NCI-H82 (cell line): ENCODE measurements around the gene FAAP100.
A peak's percentile ranks its signal among the peaks of the same experiment; 100 is the strongest.
"Not testable (repeated sequence)": the region's sequence is repeated elsewhere in the genome, so short reads cannot be mapped to it uniquely, and the experiment has no call there.

Source experiments
- DNase-seq: peaks from one replicate; lab custom pipeline; 2025; lab: John Stamatoyannopoulos, UW

The FAAP100 gene

DNA sequence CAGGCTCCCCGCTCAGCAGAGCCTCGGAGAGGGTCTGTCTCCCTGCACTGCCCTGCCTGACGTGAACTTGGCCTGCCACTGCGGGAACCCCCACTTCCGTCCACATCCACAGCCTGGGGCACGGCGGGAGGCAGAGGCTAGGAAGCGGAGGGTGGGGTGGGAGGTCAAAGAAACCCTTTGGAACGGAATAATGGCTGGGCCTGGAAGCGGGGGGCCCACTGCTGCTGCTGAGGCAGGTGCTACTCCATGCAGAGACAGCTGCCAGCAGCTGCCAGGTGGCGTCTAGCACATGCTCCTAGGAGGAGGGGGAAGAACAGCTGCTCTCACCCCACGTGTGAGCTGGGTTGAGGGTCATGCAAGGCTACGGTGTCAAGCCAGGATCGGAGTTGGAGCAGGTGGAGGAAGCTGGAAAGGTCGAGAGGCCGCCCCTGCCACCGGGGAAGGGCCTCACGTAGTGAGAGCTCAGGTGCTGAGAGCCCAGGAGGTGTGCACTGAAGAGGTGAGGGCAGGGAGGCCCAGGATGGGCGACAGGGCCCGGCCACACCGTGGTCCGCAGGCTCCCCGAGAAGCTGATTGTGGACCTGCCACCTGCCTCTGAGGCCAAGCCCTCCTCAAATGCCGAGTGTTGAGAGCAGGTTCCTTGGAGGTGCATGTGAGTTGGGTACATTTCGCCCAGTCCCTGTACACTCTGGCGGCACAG lies 14.1 kb downstream of the FAAP100 start:
- peak; percentile 92 for DNase-seq

- DNase-seq, result peak; percentile 62
Observed at GRCh38 chr17:81537343-81537855, 14.8 kb downstream of the FAAP100 start.

DNA sequence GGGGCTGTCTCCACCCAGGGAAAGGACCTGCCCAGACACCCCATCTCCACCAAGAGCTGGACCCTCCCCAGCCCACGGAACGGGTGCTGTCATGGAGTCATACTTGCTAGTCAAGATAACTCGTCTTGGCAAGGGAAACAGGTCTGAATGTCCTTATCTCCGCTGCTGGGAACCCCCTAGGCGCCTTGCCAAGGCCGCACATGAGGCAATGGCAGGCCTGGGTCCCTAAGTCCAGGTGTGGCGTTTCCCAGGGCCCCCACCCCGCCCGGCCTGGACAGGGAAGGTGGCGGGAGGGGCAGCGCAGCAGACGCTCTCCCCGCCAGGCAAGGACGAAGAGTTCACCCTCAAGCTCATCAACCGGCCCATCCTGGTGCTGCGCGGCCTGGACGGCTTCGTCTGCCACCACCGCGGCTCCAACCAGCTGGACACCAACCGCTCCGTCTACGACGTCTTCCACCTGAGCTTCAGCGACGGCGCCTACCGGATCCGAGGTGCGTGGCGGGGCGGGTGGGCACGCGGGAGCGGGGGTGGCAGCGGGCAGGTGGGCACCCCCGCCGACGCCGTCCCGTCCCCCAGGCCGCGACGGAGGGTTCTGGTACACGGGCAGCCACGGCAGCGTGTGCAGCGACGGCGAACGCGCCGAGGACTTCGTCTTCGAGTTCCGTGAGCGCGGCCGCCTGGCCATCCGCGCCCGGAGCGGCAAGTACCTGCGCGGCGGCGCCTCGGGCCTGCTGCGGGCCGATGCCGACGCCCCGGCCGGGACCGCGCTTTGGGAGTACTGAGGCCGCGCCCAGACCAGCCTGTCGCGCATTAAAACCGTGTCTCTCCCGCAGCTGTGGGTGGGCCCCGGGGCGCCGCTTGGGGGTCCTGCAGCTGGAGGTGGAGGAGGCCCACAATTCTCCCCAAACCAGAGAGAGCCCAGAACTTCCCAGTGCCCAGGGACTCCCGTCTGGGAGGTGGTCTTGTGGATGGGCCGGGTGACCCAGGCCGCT lies 15.6 kb downstream of the FAAP100 start:
- DNase-seq, result peak; percentile 51

DNA sequence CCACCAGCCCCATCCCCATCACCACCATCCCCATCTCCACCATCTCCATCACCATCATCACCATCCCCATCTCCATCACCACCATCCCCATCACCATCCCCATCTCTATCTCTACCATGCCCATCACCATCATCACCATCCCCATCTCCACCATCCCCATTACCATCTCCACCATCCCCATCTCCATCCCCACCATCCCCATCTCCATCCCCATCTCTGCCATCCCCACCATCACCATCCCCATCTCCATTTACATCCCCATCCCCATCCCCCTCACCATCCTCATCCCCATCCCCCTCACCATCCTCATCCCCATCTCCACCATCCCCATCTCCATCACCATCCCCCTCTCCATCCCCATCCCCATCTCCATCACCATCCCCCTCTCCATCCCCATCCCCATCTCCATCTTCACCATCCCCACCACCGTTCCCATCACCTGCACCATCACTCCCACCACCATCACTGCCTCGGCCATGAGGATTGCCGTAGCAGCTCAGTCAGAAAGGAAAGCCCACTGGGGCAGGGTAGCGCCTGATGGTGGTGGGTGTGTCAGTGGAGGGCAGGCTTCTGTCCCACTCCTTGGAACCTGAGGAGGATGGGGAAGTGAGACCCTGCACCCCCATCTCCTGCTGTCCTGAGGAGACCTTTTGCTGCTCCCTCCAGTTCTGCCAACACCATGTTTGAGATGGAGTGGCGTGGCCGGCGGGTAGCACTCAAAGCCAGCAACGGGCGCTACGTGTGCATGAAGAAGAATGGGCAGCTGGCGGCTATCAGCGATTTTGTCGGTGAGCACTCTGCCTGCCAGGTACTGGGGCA lies 16.5 kb downstream of the FAAP100 start:
- no peak for DNase-seq

GRCh38 chr17:81535007-81535328 lies 17.2 kb downstream of the FAAP100 start:
- no peak for DNase-seq

GRCh38 chr17:81534157-81535006 lies 17.8 kb downstream of the FAAP100 start:
- peak; percentile 64 for DNase-seq

DNA sequence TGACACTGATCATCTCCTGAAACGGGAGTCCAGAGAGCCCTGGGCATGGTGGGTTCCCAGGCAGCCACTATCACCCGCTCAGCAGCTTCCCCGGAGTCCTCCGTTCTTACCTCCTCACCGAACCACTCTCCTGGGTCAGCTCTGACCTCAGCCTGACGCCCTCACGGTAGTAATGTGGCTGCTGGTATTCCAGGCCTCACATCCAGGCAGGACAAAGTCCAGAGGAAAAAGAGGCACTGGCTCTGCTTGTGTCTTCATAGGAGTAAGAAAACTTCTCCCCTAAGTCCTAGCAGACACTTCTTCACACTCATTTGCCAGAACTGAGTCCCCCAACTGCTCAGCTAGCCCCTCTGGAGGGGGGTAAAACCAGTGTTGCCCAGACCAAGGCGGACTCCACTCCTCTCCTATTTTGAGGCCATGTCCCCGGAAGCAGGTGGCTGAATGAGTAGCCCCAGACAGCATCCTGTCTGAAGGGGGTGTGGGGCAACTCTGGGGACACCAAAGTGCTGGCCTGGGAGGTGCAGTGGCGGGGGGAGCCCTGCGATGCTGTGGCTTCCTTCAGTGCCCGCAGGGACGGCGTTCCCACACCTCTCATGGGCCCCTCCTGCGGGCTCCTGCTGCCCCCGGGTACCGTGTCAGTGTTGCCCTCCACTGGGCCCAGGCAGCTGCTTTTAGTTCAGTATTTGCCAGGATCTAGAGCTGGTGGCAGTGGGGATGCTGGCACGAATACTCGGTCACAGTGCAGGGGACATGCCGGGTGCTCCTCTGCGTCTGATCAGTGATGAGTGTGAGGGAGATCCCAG lies 18.6 kb downstream of the FAAP100 start:
- no peak for DNase-seq

GRCh38 chr17:81532490-81533287 lies 19.5 kb downstream of the FAAP100 start:
- DNase-seq, result no peak

DNA sequence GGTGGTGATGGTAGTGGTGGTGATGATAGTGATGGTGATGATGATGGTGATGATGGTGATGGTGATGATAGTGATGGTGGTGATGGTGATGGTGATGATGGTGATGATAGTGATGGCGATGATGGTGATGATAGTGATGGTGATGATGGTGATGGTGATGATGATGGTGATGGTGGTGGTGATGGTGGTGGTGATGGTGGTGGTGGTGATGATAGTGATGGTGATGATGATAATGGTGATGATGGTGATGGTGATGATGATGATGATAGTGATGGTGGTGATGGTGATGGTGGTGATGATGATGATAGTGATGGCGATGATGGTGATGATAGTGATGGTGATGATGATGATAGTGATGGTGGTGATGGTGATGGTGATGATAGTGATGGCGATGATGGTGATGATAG lies 20.2 kb downstream of the FAAP100 start:
- not testable (repeated sequence) for DNase-seq

DNA sequence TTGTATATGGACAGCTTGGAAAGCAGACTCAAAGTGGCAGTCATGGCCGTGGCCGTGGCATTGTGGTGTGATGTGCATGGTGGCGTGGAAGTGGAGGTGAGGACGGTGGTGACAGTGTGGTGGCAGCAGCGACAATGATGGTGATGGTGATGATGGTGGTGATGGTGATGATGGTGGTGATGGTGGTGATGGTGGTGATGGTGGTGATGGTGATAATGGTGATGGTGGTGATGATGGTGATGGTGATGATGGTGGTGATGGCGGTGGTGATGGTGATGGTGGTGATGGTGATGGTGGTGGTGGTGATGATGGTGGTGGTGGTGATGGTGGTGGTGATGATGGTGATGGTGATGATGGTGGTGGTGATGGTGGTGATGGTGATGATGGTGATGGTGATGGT lies 21.1 kb downstream of the FAAP100 start:
- not testable (repeated sequence) for DNase-seq

- DNase-seq, result no peak
Observed at GRCh38 chr17:81529437-81529803, 22.7 kb downstream of the FAAP100 start.

DNA sequence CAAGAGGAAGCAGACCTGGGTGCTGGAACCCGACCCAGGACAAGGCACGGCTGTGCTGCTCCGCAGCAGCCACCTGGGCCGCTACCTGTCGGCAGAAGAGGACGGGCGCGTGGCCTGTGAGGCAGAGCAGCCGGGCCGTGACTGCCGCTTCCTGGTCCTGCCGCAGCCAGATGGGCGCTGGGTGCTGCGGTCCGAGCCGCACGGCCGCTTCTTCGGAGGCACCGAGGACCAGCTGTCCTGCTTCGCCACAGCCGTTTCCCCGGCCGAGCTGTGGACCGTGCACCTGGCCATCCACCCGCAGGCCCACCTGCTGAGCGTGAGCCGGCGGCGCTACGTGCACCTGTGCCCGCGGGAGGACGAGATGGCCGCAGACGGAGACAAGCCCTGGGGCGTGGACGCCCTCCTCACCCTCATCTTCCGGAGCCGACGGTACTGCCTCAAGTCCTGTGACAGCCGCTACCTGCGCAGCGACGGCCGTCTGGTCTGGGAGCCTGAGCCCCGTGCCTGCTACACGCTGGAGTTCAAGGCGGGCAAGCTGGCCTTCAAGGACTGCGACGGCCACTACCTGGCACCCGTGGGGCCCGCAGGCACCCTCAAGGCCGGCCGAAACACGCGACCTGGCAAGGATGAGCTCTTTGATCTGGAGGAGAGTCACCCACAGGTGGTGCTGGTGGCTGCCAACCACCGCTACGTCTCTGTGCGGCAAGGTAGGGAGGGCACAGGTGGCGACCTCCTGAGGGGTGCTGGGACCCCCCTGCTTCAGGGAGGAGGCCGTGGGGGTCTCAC lies 23.3 kb downstream of the FAAP100 start:
- DNase-seq, result peak; percentile 29

- DNase-seq, result no peak
Observed at GRCh38 chr17:81528384-81528650, 23.8 kb downstream of the FAAP100 start.

GRCh38 chr17:81527591-81528383 lies 24.4 kb downstream of the FAAP100 start, which contains the start of gene FSCN2:
TSS of gene FSCN2 (plus strand) at chr17:81528377. CDS start at chr17:81528532, 155 bp downstream.
- DNase-seq, result peak; percentile 40

GRCh38 chr17:81526662-81527571 lies 25.2 kb downstream of the FAAP100 start:
- DNase-seq, result no peak

- no peak for DNase-seq
Observed at GRCh38 chr17:81524865-81525159, 27.3 kb downstream of the FAAP100 start.
